Panc1 (cell line): ENCODE measurements around the gene GBA3. TPM values are rescaled to one million over a fixed set of nuclear protein-coding genes. Genes with fewer than 3 reads are reported as not detected.

Experiments used
- ATAC-seq: fragments of 200-7000 bp; cut with Tn5 transposase; 2 replicates; pipeline ENCODE4 v1.9.1; 2020; ENCODE audit warnings: mild to moderate bottlenecking, moderate library complexity
- BruUV-seq: library from RNA; stranded (reverse); fragments of 400-500 nt; replicated peaks from 2 replicates; lab custom pipeline; 2021; lab: Mats Ljungman, UMichigan
- CTCF ChIA-PET: fragments of 300-600 bp; sonication (Branson Sonifier 250); formaldehyde crosslinking; loops from one replicate; lab custom pipeline; 2022; ENCODE audit warnings: antibody characterized with exemption; lab: Charles Lee
- POLR2A ChIA-PET: fragments of 300-600 bp; sonication (Branson Sonifier 250); formaldehyde crosslinking; loops from one replicate; lab custom pipeline; 2022; ENCODE audit warnings: antibody characterized with exemption; lab: Charles Lee
- DNase-seq: peaks from one replicate; pipeline ENCODE4 v3.0.0-alpha.2; 2010; ENCODE audit warnings: low read depth, low spot score
- H3K27ac ChIP-seq: 2 replicates; pipeline ENCODE4 v1.5.1; 2011; ENCODE audit warnings: mild to moderate bottlenecking, low read length, inconsistent platforms
- H3K27me3 ChIP-seq: fragments of 200-500 bp; sonication (Bioruptor generic); 2 replicates; pipeline ENCODE4 v1.6.0; 2014; ENCODE audit warnings: low read length, inconsistent platforms; ENCODE audit not compliant: control insufficient read depth, insufficient read depth
- H3K36me3 ChIP-seq: fragments of 200-500 bp; sonication (Bioruptor generic); 2 replicates; pipeline ENCODE4 v1.5.1; 2014; ENCODE audit warnings: inconsistent platforms, mild to moderate bottlenecking, low read length, moderate library complexity; ENCODE audit not compliant: control insufficient read depth, insufficient read depth
- H3K4me1 ChIP-seq: 2 replicates; pipeline ENCODE4 v1.5.1; 2011; ENCODE audit warnings: inconsistent platforms, mild to moderate bottlenecking, low read length, moderate library complexity; ENCODE audit not compliant: control insufficient read depth, insufficient read depth
- H3K4me3 ChIP-seq, 2 experiments: 2 replicates each; pipeline ENCODE4 v1.5.1; 2011 to 2012; ENCODE audit warnings: low read depth in 2 of 2, low read length in 2 of 2, mild to moderate bottlenecking in 2 of 2, inconsistent platforms in 1 of 2, moderate library complexity in 1 of 2
- H3K9me3 ChIP-seq: fragments of 200-500 bp; sonication (Bioruptor generic); 2 replicates; pipeline ENCODE4 v1.5.1; 2014; ENCODE audit warnings: low read depth, mild to moderate bottlenecking, inconsistent platforms, low read length, moderate library complexity; ENCODE audit not compliant: control insufficient read depth, insufficient read depth
- CTCF ChIP-seq: fragments of 450-650 bp; IDR thresholded peaks from 2 replicates; pipeline ENCODE4 v1.5.1; 2017; ENCODE audit warnings: mild to moderate bottlenecking
- POLR2AphosphoS5 ChIP-seq: IDR thresholded peaks from 2 replicates; pipeline ENCODE4 v1.6.1; 2012; ENCODE audit warnings: mild to moderate bottlenecking, low read depth, low read length, moderate library complexity
- REST ChIP-seq, 2 experiments: IDR thresholded peaks; 2 replicates each; pipeline ENCODE4 v1.6.1; 2011 to 2012; ENCODE audit warnings: low read depth in 2 of 2, control low read depth in 1 of 2, low read length in 1 of 2, mild to moderate bottlenecking in 1 of 2, moderate library complexity in 1 of 2; ENCODE audit not compliant: insufficient read depth in 1 of 2
- SIN3A ChIP-seq: IDR thresholded peaks from 2 replicates; pipeline ENCODE4 v1.6.1; 2012; ENCODE audit warnings: low read depth, mild to moderate bottlenecking, low read length, moderate library complexity, borderline replicate concordance; ENCODE audit not compliant: insufficient read depth
- TCF7L2 ChIP-seq: IDR thresholded peaks from 2 replicates; pipeline ENCODE4 v1.6.1; 2011; ENCODE audit warnings: mild to moderate bottlenecking, low read depth, low read length, inconsistent platforms
- in situ Hi-C: cut with HindIII; loops from 2 replicates; pipeline ENCODE4 v1.10.0; 2016; ENCODE audit warnings: low sequenced_read_pairs, low pct_unique_long_range_greater_than_20kb
- intact Hi-C: fragments of 100-400 bp; cut with micrococcal nuclease; formaldehyde crosslinking; loops from one replicate; pipeline ENCODE4 v1.10.0; 2022; ENCODE audit not compliant: unreplicated experiment
- total RNA-seq: library from RNA; stranded (reverse); gene quantifications from one replicate; pipeline ENCODE4 v1.2.1, GENCODE V29; 2021; ENCODE audit not compliant: unreplicated experiment

The GBA3 gene
- total RNA-seq, 1 experiment from 2014 or later = not detected

GRCh38 chr4:22703912-22704311, 11.2 kb downstream of the GBA3 start:
- Histone ChIP-seq H3K4me3 (no peak overlapping the region), H3K9me3 (no peaks in the 10 kb centered on the region), H3K4me1 (no peaks in the 10 kb centered on the region), H3K27ac (no peak overlapping the region), H3K36me3 (no peaks in the 10 kb centered on the region), H3K27me3 (no peaks in the 10 kb centered on the region)
- no TSS peak for BruUV-seq
- in situ Hi-C loops (no loop called here), intact Hi-C loops (no loop called here)
- TF ChIP-seq TCF7L2 (no peak), POLR2AphosphoS5 (no peak), REST (IDR thresholded peaks at IDR 0.05; ENCODE audit: insufficient read depth in 1 of 2, low read depth in 2 of 2, low read length in 1 of 2) (no peak), CTCF (no peak), SIN3A (no peak)
- no peak for DNase-seq
- no peak for ATAC-seq
- POLR2A ChIA-PET = interaction anchor here (0.6 kb wide), 1 partner anchor 36 kb away, joined by 3 read pairs; no protein-coding TSS in a partner anchor
- CTCF ChIA-PET = no interaction called here

- intact Hi-C loops = no loop called here
- CTCF ChIA-PET = no interaction called here
- POLR2A ChIA-PET = no interaction called here
- ATAC-seq (no peak), DNase-seq (no peak)
- Histone ChIP-seq H3K36me3 (no peaks in the 10 kb centered on the region), H3K27ac (no peak overlapping the region), H3K4me3 (no peak overlapping the region), H3K4me1 (no peaks in the 10 kb centered on the region), H3K9me3 (no peaks in the 10 kb centered on the region), H3K27me3 (no peaks in the 10 kb centered on the region)
- TF ChIP-seq CTCF (no peak), POLR2AphosphoS5 (no peak), TCF7L2 (no peak), REST (IDR thresholded peaks at IDR 0.05; ENCODE audit: insufficient read depth in 1 of 2, low read depth in 2 of 2, low read length in 1 of 2) (no peak), SIN3A (no peak)
- in situ Hi-C loops = no loop called here
- no TSS peak for BruUV-seq
Observed at GRCh38 chr4:22707390-22707789, 14.7 kb downstream of the GBA3 start.
